Occipital lobe (tissue), 2 donors: Measurements from ENCODE around the gene TRAIP. TPM values are rescaled to one million over a fixed set of nuclear protein-coding genes. Genes with fewer than 3 reads are reported as not detected.
"Not testable (repeated sequence)": the region's sequence is repeated elsewhere in the genome, so short reads cannot be mapped to it uniquely, and the experiment has no call there.

Experiments
- DNase-seq: peaks from one replicate; lab custom pipeline; 2025; lab: John Stamatoyannopoulos, UW
- total RNA-seq: library from RNA; depleted of rRNA; stranded (reverse); fragments of >200 nt; gene quantifications from one replicate; pipeline ENCODE4 v1.2.3, GENCODE V29; 2014

TRAIP gene
- total RNA-seq, 1 donor from 2014 or later = 2.2 TPM

- DNase-seq = no peak
Measured at GRCh38 chr3:49826016-49826415, 30.3 kb downstream of the TRAIP start.

GRCh38 chr3:49823131-49823530 lies 33.2 kb downstream of the TRAIP start:
- DNase-seq = not testable (repeated sequence)

GRCh38 chr3:49813497-49814174 lies 42.7 kb downstream of the TRAIP start, which contains the start of gene UBA7:
Gene UBA7, minus strand, starts transcription at chr3:49813953. Its CDS starts 166 bp downstream, at chr3:49813787.
- DNase-seq = no peak

GRCh38 chr3:49812916-49813496 lies 43.4 kb downstream of the TRAIP start:
- no peak for DNase-seq

GRCh38 chr3:49807431-49808114 lies 48.8 kb downstream of the TRAIP start:
- DNase-seq = no peak

- DNase-seq = no peak
Measured at GRCh38 chr3:49806850-49807249, 49.5 kb downstream of the TRAIP start.

GRCh38 chr3:49805897-49806701 lies 50.3 kb downstream of the TRAIP start:
- no peak for DNase-seq

GRCh38 chr3:49805367-49805782 lies 51.0 kb downstream of the TRAIP start:
- no peak for DNase-seq

- no peak for DNase-seq
Measured at GRCh38 chr3:49804141-49805041, 52.0 kb downstream of the TRAIP start.

- DNase-seq = no peak
Measured at GRCh38 chr3:49803465-49804140, 52.8 kb downstream of the TRAIP start.

- DNase-seq = peak; percentile 79
Measured at GRCh38 chr3:49802719-49803464, 53.5 kb downstream of the TRAIP start, which contains the start of gene INKA1. Gene INKA1, plus strand, starts transcription at chr3:49803261. Its CDS starts 132 bp downstream, at chr3:49803393.

- DNase-seq = no peak
Measured at GRCh38 chr3:49801160-49801559, 55.2 kb downstream of the TRAIP start.

- no peak for DNase-seq
Measured at GRCh38 chr3:49799761-49800160, 56.6 kb downstream of the TRAIP start, which contains the start of gene CDHR4. Gene CDHR4, minus strand, starts transcription at chr3:49799873. Its CDS starts 61 bp downstream, at chr3:49799812.

- no peak for DNase-seq
Measured at GRCh38 chr3:49799105-49799504, 57.3 kb downstream of the TRAIP start.

- no peak for DNase-seq
Measured at GRCh38 chr3:49794926-49795905, 61.1 kb downstream of the TRAIP start.

GRCh38 chr3:49794431-49794830 lies 61.9 kb downstream of the TRAIP start:
- DNase-seq = no peak

- DNase-seq = no peak
Measured at GRCh38 chr3:49793486-49794085, 62.8 kb downstream of the TRAIP start.
